ENCODE data around the gene COPE.

Gene COPE

DNA sequence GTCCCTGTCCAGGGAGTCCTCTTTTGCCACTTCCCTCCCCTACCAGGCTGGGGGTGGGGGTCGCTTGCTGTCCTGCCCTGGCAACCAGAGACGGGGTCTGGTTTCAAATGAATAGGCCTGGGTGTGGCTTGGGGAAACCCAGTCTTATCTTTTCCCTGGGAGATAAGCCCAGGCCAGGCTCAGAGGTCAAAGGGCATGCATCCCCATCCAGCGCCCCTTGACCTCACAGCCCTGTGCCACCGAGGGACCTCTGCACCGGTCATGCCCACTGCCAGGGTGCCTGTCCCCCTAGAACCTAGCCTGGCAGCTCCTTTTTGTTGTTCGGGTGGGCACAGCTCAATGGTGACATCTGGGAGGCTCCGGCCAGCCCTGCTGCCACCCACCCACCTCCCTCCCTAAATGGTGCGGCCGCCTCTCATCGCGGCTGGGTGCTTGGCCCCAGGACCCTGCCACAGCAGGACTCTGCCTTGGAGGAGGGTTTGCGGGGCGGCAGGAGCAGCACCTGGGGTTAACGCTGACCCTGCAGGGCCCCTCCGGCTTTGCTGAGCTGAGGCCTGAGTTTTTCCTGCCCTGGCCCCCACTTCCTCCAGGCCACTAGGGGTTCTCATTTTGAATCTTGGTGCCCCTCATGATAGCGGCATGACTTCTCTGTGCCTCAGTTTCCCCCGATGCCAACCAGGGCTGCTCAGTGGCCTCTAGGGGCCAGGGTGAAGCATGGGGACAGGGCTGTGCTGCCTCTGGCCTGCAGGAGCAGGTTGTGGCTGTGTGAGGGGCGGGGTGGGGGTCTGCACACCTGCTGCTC, 20.4 kb downstream of the COPE start:
- no peaks in the 10 kb centered on the region for H3K9me3 Mint-ChIP-seq
- H3K36me3 Mint-ChIP-seq (ENCODE audit: low read depth) = peaks cover 2% of the 10 kb centered on the region
- no peak overlapping the region for H3K27ac Mint-ChIP-seq
- H3K4me3 Mint-ChIP-seq = no peak overlapping the region
- peaks cover 2% of the 10 kb centered on the region for H3K4me1 Mint-ChIP-seq (ENCODE audit: low read depth)
- peaks cover 24% of the 10 kb centered on the region for H3K27me3 Mint-ChIP-seq (ENCODE audit: low read depth)
- no peak for DNase-seq (ENCODE audit: low spot score)

DNA sequence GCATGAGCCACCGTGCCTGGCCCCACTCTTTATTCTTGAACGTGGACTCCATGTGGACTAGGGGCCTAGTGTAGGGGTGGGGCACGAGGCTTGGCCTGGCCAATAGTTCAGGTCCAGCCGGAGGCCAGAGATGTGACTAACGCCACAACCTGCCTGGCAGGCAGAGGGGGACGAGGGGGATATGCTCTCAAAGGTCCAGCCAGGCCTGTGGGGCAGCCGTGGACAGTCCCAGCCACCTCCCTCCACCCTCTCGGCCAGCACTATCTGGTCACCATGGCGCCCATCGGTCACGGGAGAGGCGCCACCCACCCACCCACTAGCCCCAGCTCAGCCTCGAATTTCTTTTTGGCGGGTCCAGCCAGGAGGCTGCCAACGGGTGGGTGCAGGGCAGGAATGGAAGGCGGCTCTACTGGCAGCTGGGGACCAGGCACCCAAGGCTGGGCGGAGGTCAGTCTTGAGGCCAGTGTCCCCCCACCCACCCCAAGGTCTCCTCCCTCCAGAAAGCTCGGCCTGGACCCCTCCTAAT, 21.0 kb downstream of the COPE start:
- H3K9me3 Mint-ChIP-seq = no peaks in the 10 kb centered on the region
- peaks cover 2% of the 10 kb centered on the region for H3K4me1 Mint-ChIP-seq (ENCODE audit: low read depth)
- no peak overlapping the region for H3K27ac Mint-ChIP-seq
- H3K27me3 Mint-ChIP-seq (ENCODE audit: low read depth) = peaks cover 29% of the 10 kb centered on the region
- H3K36me3 Mint-ChIP-seq (ENCODE audit: low read depth) = peaks cover 2% of the 10 kb centered on the region
- DNase-seq (ENCODE audit: low spot score) = no peak
- H3K4me3 Mint-ChIP-seq = no peak overlapping the region

DNA sequence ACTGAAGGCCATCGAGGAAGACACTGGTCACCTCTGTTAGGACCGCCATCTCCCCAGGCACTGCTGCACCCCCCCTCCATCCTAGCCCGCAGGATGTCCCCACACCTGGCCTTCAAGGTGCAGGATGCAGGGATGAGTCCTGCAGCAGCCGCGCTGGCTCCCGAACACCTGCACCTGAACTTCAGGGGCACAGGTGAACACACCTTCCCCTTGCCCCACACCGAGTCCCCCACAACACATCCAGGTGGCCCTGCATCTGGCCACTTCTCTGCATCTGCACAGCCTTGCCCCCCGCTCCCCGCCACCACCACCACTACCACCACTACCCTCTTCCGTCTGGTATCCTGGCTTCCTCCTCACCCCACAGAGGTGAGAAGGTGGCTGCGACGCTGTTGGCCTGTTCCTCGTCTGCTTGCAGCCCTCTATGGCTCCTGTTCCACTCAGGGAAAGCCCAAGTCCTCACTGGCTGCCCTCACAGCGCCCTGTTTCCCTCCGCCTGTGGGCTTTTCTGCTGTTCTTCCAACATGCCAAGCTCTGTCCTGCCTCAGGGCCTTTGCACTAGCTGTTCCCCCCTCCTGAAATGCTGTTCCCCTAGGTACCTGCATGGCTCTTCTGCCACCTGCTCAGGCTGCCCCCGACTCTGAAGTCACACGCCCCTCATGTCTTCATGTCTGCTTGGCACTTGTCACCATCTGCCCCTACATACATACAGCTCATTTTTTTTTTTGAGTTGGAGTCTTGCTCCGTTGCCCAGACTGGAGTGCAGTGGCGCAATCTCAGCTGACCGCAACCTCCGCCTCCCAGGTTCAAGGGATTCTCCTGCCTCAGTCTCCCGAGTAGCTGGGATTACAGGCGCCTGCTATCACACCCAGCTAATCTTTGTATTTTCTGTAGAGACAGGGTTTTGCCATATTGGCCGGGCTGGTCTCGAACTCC, 21.8 kb downstream of the COPE start:
- Mint-ChIP-seq H3K9me3 (no peaks in the 10 kb centered on the region), H3K4me3 (peak overlapping the region; percentile 39), H3K27ac (no peak overlapping the region), H3K4me1 (ENCODE audit: low read depth) (peaks cover 2% of the 10 kb centered on the region), H3K27me3 (ENCODE audit: low read depth) (peaks cover 30% of the 10 kb centered on the region), H3K36me3 (ENCODE audit: low read depth) (peaks cover 2% of the 10 kb centered on the region)
- no peak for DNase-seq (ENCODE audit: low spot score)

DNA sequence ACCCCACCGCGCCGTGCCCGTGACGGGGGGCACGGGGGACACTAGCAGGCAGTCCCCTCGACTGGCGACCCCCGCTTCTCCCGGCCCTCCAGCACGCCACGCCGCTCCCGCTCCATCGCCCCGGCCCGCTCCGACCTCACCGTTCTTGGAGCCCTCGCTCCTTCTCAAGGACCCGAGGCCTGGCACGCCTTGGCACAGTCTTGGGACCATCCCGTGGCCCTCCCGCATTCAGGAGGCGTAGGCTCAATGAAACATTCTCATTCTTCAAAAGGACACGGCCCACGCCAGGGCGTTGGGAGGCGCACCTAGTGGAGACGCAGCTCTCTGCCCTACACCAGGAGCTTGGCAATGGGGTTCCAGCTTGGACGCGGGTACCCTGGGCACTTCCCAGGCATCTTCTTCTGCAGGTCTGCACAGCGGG, 22.8 kb downstream of the COPE start:
- peaks cover 2% of the 10 kb centered on the region for H3K4me1 Mint-ChIP-seq (ENCODE audit: low read depth)
- H3K27me3 Mint-ChIP-seq (ENCODE audit: low read depth) = peaks cover 30% of the 10 kb centered on the region
- H3K27ac Mint-ChIP-seq = no peak overlapping the region
- no peak for DNase-seq (ENCODE audit: low spot score)
- no peaks in the 10 kb centered on the region for H3K9me3 Mint-ChIP-seq
- H3K4me3 Mint-ChIP-seq = peak overlapping the region; percentile 68
- H3K36me3 Mint-ChIP-seq (ENCODE audit: low read depth) = no peaks in the 10 kb centered on the region

DNA sequence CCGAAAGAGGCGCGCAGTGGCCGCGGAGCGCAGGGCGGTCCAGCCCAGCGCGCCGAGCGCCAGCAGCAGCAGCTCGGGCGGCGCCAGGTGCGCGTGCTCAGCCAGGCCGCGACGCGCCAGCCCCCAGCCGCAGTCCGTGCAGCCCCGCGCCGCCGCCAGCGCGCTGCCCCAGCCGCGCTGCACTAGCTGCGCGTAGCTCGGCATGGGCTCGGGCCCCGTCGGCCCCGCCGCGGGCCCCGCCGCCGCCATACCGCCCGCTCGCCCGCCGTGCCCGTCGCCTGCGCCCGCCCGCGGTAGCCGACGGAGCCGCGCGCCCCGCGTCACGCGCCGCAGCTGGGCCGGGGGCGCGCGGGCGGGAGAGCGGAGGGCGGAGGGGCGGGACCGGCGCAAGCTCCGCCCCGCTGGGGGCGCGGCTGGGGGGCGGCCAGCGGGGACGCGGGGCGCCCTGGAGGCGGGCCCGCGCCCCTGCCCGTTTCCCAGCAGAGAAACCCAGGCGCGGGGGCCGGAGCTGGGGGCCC, 23.3 kb downstream of the COPE start, which contains the start of gene CERS1:
Gene CERS1 (minus strand): TSS at position 335 of the 518 bp plus-strand sequence. CDS start 86 bp downstream, at position 249.
- Mint-ChIP-seq H3K4me1 (ENCODE audit: low read depth) (peaks cover 2% of the 10 kb centered on the region), H3K27ac (no peak within 1 kb of the TSS), H3K36me3 (ENCODE audit: low read depth) (no peaks in the 10 kb centered on the region), H3K27me3 (ENCODE audit: low read depth) (peaks cover 30% of the 10 kb centered on the region), H3K4me3 (peak within 1 kb of the TSS; percentile 68), H3K9me3 (no peaks in the 10 kb centered on the region)
- no peak for DNase-seq (ENCODE audit: low spot score)

DNA sequence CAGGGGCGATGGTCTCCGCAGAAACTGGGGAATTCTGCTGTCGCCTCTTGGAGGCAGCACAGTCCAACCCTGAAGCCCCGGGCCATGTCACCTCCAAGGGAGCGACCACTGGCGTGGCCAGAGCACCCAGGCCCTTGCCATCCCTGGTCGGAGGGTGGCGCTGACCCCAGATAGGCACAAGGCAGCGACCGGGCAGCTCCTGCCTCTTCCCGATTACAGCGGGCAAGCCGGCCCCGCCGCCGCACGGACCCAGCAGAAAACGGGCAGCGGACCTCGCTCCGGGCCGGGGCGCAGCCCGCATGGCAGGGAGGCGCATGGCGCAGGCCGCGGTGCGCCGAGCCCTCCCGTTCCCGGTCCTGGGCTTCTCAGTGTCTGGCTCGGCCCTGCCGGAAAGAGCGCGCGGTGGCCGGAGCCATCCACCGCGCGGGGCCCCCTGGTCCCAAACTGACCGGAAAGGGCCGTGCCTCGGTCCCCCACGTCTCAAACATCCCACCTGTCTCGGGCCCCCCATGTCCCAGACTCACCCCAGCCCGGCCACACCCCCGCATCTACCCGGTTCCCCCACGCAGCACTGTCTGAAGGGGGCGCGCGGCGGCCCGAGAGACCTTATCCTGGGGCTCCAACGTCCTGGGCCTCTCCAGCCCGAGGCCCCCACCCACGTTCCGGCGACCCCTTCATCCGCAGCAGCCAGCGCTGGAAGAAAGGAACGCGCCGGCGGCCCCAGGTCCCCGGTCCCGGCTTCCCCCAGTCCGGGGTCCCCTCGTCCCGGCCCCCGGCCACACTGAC, 24.0 kb downstream of the COPE start:
- H3K4me3 Mint-ChIP-seq = no peak overlapping the region
- H3K36me3 Mint-ChIP-seq (ENCODE audit: low read depth) = no peaks in the 10 kb centered on the region
- H3K9me3 Mint-ChIP-seq = no peaks in the 10 kb centered on the region
- no peak for DNase-seq (ENCODE audit: low spot score)
- no peak overlapping the region for H3K27ac Mint-ChIP-seq
- H3K27me3 Mint-ChIP-seq (ENCODE audit: low read depth) = peaks cover 30% of the 10 kb centered on the region
- H3K4me1 Mint-ChIP-seq (ENCODE audit: low read depth) = peaks cover 2% of the 10 kb centered on the region

DNA sequence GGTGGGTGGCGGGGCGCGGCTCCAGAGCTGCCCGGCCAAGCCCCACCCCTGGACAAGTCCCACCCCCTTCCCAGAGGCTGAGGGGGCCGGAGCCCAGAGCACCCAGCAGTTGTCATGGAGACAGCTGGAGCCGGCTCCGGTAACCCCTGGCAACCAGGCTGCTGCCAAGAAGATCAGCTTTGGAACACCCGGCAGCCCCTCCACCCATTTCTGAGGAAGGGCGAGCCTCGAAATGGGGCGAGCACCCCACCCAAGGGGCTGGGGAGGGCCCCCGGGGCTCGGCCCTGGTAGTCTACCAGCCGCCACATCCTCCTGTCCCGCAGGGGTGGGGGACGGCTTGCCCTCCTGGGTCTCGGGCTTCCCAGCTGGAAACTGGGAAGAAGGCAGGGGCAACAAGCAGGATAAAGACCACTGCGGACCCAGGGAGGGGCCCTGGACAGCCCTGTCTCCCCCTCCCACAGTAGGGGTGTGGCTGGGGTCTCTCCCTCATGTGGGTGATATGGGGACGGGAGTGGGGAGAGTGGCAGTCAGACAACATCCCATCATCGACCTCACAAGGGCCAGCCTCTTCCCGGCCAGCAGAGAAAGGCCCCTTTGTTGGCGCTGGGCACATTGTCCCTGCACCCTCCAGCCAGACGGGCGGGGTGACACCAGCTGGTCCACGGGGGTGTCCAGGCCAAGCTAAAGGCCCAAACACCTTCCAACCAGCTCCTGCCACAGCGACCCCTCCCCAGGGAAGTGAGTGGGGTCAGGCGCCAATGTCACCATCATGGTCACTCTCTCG, 24.7 kb downstream of the COPE start:
- Mint-ChIP-seq H3K36me3 (ENCODE audit: low read depth) (no peaks in the 10 kb centered on the region), H3K27ac (no peak overlapping the region), H3K4me1 (ENCODE audit: low read depth) (peaks cover 2% of the 10 kb centered on the region), H3K9me3 (no peaks in the 10 kb centered on the region), H3K27me3 (ENCODE audit: low read depth) (peaks cover 30% of the 10 kb centered on the region), H3K4me3 (no peak overlapping the region)
- DNase-seq (ENCODE audit: low spot score) = no peak

DNA sequence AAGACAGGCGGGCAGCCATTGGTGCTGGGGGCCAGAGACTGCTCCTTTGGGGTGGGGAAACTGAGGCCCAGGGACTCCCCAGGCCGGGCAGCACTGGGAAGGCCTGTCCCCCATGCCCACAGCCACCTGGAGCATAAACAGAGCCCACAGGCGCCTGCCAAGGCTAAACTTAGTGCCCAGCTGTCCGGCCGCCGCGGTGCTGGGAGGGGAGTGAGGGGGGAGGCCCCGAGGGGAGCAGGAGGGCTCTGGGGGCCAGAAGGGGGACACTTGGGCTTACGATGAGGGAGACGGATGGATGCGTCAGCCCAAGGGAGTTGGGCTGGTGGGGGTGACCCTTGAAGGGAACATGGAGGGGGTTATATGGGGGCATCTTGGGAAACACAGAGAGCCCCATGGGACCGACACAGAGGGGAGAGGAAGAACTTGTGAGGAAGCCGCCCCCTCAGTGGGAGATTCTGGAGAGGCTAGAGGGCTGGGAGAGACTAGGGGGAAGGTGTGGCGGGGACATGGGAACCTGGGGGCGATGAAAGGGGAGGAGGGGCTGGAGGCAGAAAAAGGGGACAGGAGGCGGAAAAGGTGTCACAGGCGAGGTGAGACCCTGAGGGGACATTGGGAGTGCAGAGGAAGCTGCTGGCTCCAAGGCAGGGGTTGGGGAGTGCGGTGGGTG, 25.5 kb downstream of the COPE start:
- H3K9me3 Mint-ChIP-seq = no peaks in the 10 kb centered on the region
- H3K27me3 Mint-ChIP-seq (ENCODE audit: low read depth) = peaks cover 33% of the 10 kb centered on the region
- H3K27ac Mint-ChIP-seq = no peak overlapping the region
- peaks cover 2% of the 10 kb centered on the region for H3K4me1 Mint-ChIP-seq (ENCODE audit: low read depth)
- no peak for DNase-seq (ENCODE audit: low spot score)
- H3K36me3 Mint-ChIP-seq (ENCODE audit: low read depth) = no peaks in the 10 kb centered on the region
- no peak overlapping the region for H3K4me3 Mint-ChIP-seq

DNA sequence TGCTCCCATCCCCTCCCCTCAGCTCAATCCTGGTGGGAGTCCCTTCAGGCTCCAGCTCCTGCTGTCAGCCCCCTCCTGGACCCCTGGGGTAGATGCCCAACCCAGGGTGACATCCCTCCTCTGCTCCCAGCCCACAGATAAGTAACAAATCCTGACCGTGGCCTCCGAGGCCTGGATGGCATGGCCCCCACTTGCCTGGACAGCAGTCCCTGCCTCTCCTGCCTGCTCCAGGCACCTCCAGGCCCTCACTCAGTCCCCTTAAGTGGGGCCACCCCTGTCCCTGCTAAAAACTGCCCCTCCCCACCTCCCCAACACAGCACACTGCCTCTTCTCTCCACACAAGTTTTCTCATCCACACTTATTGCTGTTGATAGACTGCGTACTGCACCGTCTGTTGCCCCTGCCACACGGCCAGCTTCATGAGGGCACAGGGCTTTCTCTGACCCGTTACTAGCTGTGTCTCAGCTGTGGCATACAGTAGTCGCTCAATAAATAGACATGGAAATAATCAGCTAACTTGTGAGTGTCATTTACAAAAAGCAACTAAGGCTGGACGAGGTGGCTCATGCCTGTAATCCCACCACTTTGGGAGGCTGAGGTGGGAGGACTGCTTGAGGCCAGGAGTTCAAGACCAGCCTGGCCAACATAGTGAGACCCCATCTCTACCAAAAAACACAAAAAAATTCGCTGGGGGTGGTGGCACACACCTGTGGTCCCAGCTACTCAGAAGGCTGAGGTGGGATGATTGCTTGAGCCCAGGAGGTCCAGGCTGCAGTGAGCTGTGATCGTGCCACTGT, 29.0 kb downstream of the COPE start:
- H3K36me3 Mint-ChIP-seq (ENCODE audit: low read depth) = no peaks in the 10 kb centered on the region
- no peak overlapping the region for H3K27ac Mint-ChIP-seq
- peaks cover 16% of the 10 kb centered on the region for H3K27me3 Mint-ChIP-seq (ENCODE audit: low read depth)
- no peak overlapping the region for H3K4me3 Mint-ChIP-seq
- DNase-seq (ENCODE audit: low spot score) = no peak
- no peaks in the 10 kb centered on the region for H3K9me3 Mint-ChIP-seq
- no peaks in the 10 kb centered on the region for H3K4me1 Mint-ChIP-seq (ENCODE audit: low read depth)

DNA sequence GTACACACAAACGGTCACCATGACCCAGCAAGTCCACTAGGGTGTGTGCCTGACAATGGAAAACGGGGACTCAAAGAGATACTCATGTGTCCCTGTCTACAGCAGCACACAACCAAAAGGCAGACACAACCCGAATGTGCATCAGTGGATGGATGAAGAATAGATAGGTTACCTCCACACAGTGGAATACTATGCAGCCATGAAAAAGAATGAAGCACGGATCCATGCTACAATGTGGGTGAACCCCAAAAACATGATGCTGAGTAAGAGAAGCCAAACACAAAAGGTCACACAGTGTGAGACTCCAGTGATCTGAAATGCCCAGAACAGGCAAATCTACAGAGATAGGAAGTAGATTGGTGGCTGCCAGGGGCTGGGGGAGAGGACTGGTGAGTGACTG, 32.2 kb downstream of the COPE start:
- peaks cover 3% of the 10 kb centered on the region for H3K27me3 Mint-ChIP-seq (ENCODE audit: low read depth)
- H3K9me3 Mint-ChIP-seq = no peaks in the 10 kb centered on the region

DNA sequence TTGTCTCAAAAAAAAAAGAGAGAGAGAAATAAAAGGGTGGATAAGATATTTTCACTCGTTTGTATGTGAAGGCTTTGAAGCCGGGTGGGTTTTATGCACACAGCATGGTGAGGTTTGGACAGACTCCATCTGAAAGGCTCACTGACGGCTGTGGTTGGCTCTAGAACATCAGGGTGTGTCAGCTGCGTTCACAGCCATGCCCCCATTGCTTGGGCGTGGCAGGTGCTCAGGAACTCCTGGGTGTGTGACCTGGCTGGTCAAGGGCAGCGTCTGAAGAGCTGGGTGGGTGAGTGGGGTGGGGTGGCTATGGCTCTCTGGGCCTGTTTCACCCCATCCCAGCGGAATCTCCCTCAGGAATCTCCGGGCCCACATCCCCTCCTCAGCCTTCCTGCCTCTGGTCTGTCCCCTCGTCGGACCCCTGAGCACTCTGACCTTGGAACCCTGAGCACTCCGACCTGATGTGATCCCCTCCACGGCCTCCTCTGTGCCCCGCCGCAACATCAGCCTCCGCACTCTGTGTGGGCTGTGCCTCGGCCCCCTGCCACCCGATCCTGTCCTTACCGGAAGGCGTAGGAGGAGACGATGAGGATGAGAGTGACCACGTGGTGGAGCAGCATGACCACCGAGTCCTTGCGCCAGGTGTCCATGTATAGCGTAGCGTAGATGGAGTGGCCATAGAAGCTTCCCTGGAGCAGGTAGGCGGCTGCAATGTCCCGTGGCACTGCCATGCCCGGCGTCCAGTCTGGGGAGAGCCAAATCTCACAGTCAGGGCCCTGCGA, 35.5 kb downstream of the COPE start:
- H3K4me1 Mint-ChIP-seq (ENCODE audit: low read depth) = no peaks in the 10 kb centered on the region
- no peaks in the 10 kb centered on the region for H3K36me3 Mint-ChIP-seq (ENCODE audit: low read depth)
- no peak for DNase-seq (ENCODE audit: low spot score)
- H3K9me3 Mint-ChIP-seq = no peaks in the 10 kb centered on the region
- no peak overlapping the region for H3K27ac Mint-ChIP-seq
- no peaks in the 10 kb centered on the region for H3K27me3 Mint-ChIP-seq (ENCODE audit: low read depth)
- H3K4me3 Mint-ChIP-seq = no peak overlapping the region

More for the DNA sequence above, 32.2 kb downstream of the COPE start:
- no peak for DNase-seq (ENCODE audit: low spot score)
- Mint-ChIP-seq H3K36me3 (ENCODE audit: low read depth) (no peaks in the 10 kb centered on the region), H3K4me3 (no peak overlapping the region), H3K27ac (no peak overlapping the region), H3K4me1 (ENCODE audit: low read depth) (no peaks in the 10 kb centered on the region)

All from T-helper 2 cell treated with Interferon-gamma antibody and Interleukin-4, amounts not matched to agents 5 μg/mL and 100 μg/mL, for 36 hours (primary cell).